Measurements from ENCODE around the gene XRN1.
"Not testable (repeated sequence)": the region's sequence is repeated elsewhere in the genome, so short reads cannot be mapped to it uniquely, and the experiment has no call there.

Gene XRN1

GRCh38 chr3:142447852-142448823, at the start of gene XRN1:
TSS of gene XRN1 (minus strand) at chr3:142448037. CDS start at chr3:142447944, 93 bp downstream.
- DNase-seq (ENCODE audit: low read depth in 2 of 2), result peak; percentile 82 to 90

DNA sequence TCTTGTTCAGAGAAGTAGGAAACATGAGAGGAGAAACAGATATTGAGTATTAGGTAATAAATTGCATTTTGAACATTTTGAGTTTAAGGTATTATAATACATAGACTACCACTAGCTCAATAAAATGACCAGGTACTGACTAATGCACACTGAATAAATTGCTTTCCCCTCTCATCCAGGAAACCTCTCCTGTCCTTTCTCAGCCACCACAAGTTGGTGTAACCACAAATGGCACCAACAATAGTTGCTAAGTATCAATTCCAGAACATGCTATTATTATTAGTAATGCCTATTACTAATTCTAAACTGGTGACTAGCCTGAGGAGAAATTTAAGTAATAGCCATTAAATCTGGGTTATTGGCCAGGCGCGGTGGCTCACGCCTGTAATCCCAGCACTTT, 47.3 kb upstream of the XRN1 start:
- DNase-seq (ENCODE audit: low read depth in 2 of 2), result no peak

- DNase-seq (ENCODE audit: low read depth in 2 of 2), result no peak
These were observed 44.3 kb upstream of the XRN1 start for GRCh38 chr3:142492184-142492583.

DNA sequence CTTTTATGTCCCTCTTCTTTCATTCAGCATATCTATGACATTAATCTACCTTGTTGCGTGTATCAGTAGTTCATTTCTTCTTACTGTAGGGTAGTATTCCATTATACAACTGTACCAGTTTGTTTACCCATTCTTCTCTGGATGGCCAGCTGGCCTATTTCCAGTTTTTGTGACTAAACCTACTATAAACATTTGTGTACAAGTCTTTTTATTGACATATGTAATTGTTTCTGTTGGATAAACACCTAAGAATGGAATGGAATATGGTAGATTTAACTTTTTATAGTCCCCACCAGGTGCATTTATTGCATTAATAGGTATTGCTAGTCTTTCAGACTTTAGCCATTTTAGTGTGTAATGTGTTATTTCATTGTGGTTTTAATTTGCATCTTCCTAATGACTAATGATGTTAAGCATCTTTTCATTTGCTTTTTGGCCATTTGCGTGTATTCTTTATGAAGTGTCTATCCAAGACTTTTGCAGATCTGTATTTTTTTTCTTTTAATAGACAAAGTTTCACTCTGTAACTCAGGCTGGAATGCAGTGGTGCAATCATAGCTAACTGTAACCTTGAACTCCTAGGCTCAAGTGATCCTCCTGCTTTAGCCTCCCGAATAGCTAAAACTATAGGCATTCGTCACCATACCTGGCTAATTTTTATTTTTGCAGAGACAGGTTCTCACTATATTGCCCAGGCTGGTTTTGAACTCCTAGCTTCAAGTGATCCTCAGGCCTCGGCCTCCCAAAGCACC, 41.9 kb upstream of the XRN1 start:
- no peak for DNase-seq (ENCODE audit: low read depth in 2 of 2)

DNA sequence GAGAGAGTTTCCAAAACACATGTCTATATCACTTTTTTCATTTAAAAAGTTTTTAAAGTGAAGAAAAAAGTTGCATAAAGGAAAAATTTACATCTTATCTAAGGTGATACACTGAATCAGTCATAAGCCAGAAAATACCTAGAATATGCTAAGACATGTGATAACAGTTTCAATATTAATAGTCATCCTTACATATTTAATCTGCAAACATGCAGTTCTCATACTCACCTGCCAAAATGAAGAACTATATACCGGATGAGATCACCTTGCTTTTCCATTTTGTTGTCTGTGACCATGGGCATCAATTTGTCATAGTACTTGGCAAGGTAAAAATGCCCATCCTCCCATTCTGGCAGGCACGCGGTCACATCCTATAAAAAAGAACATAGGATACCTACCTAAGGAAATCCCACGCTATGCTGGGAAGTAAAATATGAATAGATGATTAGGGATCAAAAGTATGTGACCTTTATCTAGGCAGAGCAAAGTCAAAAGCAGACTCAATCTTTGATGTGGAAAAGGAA, 37.1 kb upstream of the XRN1 start:
- DNase-seq (ENCODE audit: low read depth in 2 of 2), result no peak

DNA sequence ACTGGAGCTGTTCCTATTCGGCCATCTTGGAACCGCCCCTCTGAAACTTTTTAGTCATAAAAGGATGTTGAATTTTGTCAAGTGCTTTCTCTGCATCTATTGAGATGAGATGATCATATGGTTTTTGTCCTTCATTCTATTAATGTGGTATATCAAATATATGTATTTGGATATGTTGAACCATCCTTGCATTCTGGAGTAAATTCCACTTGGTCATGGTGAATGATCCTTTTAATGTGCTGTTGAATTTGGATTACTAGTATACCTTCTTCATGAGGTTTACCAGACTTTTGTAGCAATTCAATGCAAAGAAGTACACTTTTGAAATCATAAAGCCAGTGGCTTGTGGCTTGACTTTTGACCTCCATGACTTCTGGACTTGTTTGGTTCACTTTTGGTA, 33.4 kb upstream of the XRN1 start:
- DNase-seq (ENCODE audit: low read depth in 2 of 2), result no peak

- no peak for DNase-seq (ENCODE audit: low read depth in 2 of 2)
These were observed 23.0 kb upstream of the XRN1 start for GRCh38 chr3:142470826-142471225.

DNA sequence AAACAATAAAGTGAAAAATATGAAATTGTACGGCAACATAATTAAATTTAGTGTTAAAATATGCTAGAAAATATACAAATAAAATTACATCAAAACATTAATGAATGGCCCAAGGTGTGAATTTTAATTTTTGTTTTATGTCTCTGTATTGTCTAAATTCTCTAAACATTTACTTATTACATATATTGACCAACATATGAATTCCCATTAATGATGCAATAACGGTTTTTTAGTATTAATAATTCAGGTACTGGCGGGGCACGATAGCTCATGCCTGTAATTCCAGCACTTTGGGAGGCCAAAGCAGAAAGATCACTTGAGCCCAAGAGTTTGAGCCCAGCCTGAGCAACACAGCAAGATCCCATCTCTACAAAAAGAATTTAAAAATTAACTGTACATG, 20.6 kb upstream of the XRN1 start:
- DNase-seq (ENCODE audit: low read depth in 2 of 2), result no peak

DNA sequence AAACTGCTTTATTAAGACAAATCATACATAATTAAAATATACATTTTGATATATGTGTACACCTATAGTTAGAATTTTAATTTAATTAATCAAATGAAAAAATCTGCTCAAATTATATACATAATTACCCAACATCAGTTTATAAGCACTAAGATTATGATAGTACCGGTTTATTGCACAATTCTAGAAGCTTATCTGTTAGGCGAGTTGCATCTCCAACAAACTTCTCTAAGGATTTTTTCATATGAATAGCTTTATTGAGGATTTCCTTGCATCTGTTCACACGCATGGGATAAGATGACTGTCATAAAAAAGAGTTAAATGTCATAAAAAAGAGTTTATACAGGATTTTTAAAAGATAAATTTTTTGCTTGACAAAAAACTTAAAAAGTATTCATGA, 19.9 kb upstream of the XRN1 start:
- no peak for DNase-seq (ENCODE audit: low read depth in 2 of 2)

- no peak for DNase-seq (ENCODE audit: low read depth in 2 of 2)
These were observed 12.9 kb upstream of the XRN1 start for GRCh38 chr3:142460689-142461088.

GRCh38 chr3:142459929-142460328, 12.1 kb upstream of the XRN1 start:
- no peak for DNase-seq (ENCODE audit: low read depth in 2 of 2)

GRCh38 chr3:142459096-142459495, 11.3 kb upstream of the XRN1 start:
- no peak for DNase-seq (ENCODE audit: low read depth in 2 of 2)

- DNase-seq (ENCODE audit: low read depth in 2 of 2), result no peak
These were observed 3.0 kb upstream of the XRN1 start for GRCh38 chr3:142450881-142451280.

DNA sequence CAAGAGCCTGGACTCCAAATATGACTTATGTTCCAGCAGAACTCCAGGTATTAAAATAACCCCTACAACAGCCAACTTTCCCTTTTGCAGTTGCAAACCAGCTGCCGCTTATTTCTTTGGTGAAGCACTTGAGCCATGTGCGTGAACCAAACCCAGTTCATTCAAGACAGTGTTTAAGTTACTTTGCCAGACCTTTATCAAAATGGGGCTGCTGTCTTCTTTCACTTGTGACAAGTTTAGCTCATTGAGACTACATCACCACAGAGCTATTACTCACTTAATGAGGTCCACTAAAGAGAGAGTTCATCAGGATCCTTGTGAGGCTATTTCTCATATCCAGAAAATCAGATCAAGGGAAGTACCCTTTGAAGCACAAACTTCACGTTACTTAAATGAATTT, 2.4 kb upstream of the XRN1 start:
- DNase-seq (ENCODE audit: low read depth in 2 of 2), result no peak

- DNase-seq (ENCODE audit: low read depth in 2 of 2), result peak; percentile 11 to 26
These were observed 461 bp downstream of the XRN1 start for GRCh38 chr3:142447301-142447851.

DNA sequence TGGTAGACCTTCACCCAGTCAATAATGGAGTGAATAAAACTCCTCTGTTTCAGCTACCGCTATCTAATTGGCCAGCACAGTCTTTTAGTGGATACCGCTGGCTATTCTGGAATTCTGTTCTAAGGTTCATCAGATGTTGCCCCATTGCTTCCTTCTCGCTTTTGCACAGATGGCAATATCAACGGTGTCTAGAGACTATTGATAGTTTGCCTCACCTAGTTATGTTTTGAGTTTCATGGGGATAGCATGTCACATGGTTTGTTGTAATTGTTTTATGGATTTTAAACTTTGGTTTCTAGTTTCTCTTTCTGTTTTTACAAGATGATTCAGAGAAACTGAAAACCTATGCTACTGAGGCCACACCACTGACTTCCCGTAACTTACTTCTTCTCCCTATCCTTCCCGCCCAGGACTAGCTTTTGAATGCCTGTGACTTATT, 2.0 kb downstream of the XRN1 start:
- peak in 1 of 2 experiments; percentile 20 for DNase-seq (ENCODE audit: low read depth in 2 of 2)

GRCh38 chr3:142444343-142444742, 3.5 kb downstream of the XRN1 start:
- DNase-seq (ENCODE audit: low read depth in 2 of 2), result no peak

DNA sequence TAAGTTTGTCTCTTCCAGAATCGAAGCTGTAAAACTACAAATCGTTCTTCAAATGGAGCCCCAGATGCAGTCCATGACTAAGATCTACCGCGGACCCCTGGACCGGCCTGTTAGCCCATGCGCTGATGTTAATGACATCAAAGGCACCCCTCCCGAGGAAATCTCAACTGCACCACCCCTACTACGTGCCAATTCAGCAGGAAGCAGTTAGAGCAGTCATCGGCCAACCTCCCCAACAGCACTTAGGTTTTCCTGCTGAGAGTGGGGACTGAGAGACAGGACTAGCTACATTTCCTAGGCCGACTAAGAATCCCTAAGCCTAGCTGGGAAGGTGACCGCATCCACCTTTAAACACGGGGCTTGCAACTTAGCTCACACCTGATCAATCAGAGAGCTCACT, 4.8 kb downstream of the XRN1 start:
- DNase-seq (ENCODE audit: low read depth in 2 of 2), result not testable (repeated sequence)

DNA sequence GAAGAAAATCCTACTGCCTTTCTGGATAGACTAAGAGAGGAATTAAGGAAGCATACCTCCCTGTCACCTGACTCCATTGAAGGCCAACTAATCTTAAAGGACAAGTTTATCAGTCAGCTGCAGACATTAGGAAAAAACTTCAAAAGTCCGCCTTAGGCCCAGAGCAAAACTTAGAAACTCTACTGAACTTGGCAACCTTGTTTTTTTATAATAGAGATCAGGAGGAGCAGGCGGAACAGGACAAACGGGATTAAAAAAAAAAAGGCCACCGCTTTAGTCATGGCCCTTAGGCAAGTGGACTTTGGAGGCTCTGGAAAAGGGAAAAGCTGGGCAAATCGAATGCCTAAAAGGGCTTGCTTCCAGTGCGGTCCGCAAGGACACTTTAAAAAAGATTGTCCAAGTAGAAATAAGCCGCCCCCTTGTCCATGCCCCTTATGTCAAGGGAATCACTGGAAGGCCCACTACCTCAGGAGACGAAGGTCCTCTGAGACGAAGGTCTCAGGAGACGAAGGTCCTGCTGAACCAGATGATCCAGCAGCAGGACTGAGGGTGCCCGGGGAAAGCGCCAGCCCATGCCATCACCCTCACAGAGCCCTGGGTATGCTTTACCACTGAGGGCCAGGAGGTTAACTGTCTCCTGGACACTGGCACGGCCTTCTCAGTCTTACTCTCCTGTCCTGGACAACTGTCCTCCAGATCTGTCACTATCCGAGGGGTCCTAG, 8.2 kb downstream of the XRN1 start:
- not testable (repeated sequence) for DNase-seq (ENCODE audit: low read depth in 2 of 2)

GRCh38 chr3:142438096-142438495, 9.7 kb downstream of the XRN1 start:
- not testable (repeated sequence) for DNase-seq (ENCODE audit: low read depth in 2 of 2)

GRCh38 chr3:142436951-142437585, 10.8 kb downstream of the XRN1 start:
- no peak for DNase-seq (ENCODE audit: low read depth in 2 of 2)

All from stimulated activated CD4-positive, alpha-beta T cell treated with anti-CD3 and anti-CD28 coated beads, Interleukin-12 subunit alpha, Interleukin-12 subunit beta, amount 100 ng/mL, for 24 hours (primary cell).